ENCODE results near the gene HECTD2.

GRCh38 chr10:91520661-91521060 is 110.5 kb downstream of the HECTD2 start:
- TF ChIP-seq, protein P1, sequence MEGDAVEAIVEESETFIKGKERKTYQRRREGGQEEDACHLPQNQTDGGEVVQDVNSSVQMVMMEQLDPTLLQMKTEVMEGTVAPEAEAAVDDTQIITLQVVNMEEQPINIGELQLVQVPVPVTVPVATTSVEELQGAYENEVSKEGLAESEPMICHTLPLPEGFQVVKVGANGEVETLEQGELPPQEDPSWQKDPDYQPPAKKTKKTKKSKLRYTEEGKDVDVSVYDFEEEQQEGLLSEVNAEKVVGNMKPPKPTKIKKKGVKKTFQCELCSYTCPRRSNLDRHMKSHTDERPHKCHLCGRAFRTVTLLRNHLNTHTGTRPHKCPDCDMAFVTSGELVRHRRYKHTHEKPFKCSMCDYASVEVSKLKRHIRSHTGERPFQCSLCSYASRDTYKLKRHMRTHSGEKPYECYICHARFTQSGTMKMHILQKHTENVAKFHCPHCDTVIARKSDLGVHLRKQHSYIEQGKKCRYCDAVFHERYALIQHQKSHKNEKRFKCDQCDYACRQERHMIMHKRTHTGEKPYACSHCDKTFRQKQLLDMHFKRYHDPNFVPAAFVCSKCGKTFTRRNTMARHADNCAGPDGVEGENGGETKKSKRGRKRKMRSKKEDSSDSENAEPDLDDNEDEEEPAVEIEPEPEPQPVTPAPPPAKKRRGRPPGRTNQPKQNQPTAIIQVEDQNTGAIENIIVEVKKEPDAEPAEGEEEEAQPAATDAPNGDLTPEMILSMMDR (IDR thresholded peaks at IDR 0.05) = no peak
- TF ChIP-seq EP300 (IDR thresholded peaks at IDR 0.05) (no peak), POLR2A (IDR thresholded peaks at IDR 0.05) (no peak), POLR2AphosphoS5 (IDR thresholded peaks at IDR 0.05) (no peak)
